Fibroblast of villous mesenchyme (primary cell): ENCODE results near the gene RBP3. TPM values are rescaled to one million over a fixed set of nuclear protein-coding genes. Genes with fewer than 3 reads are reported as not detected.

Experiments
- DNase-seq: peaks from one replicate; pipeline ENCODE4 v3.0.0-alpha.2; 2010; ENCODE audit warnings: low read depth
- H3K4me3 ChIP-seq: 2 replicates; pipeline ENCODE4 v1.5.1; 2011; ENCODE audit warnings: low read depth, mild to moderate bottlenecking, low read length
- CTCF ChIP-seq: IDR thresholded peaks from 2 replicates; pipeline ENCODE4 v1.5.1; 2012; ENCODE audit warnings: low read depth, mild to moderate bottlenecking, low read length; ENCODE audit not compliant: insufficient read depth
- total RNA-seq: library from RNA; depleted of rRNA; stranded (reverse); fragments of >200 nt; gene quantifications from 2 replicates; pipeline ENCODE4 v1.2.3, GENCODE V29; 2012

The RBP3 gene
- total RNA-seq, 1 donor = not detected

DNA sequence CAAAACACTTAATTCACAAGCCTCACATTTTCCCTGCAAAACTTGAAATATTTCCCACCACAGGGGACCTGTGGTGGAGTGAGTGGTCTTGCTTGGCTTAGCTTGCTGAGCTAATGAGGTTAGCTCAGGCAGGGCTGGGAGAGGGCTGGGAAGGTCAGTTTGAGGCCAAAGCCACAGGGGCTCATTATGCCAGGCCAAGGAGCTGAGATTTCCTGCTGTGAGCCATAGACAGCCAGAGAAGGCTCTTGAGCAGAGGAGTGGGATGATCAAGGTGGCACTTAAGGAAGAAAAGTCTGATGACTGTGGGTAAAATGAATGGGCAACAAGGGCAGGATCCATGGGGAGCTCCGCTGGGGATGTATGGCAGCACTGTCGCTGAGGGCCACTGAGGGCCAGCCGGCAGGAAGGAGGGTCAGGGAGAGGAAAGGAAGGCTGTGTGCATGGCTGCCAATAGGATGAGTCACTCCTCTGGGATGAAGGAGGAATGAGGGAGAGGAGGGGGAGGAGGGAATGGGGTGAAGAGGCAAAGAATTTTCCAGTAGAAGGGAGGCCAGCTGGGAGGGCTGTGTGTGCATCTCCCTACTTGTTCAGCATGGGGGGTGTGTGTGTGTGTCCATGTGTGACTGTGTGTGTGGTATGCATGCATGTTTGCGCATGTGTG, 54.6 kb downstream of the RBP3 start:
- no peak overlapping the region for H3K4me3 ChIP-seq
- no peak for TF ChIP-seq CTCF
- DNase-seq = peak; percentile 87

- DNase-seq = peak; percentile 32
- TF ChIP-seq CTCF = no peak
- no peak overlapping the region for H3K4me3 ChIP-seq
Observed at GRCh38 chr10:47403446-47404318, 55.5 kb downstream of the RBP3 start.

GRCh38 chr10:47404446-47404845, 56.3 kb downstream of the RBP3 start:
- DNase-seq = no peak
- no peak for TF ChIP-seq CTCF
- no peak overlapping the region for H3K4me3 ChIP-seq

GRCh38 chr10:47404937-47405336, 56.8 kb downstream of the RBP3 start:
- H3K4me3 ChIP-seq = no peak overlapping the region

GRCh38 chr10:47405857-47406547, 57.8 kb downstream of the RBP3 start:
- no peak for DNase-seq
- H3K4me3 ChIP-seq = no peak overlapping the region
- TF ChIP-seq CTCF = no peak

More at GRCh38 chr10:47404937-47405336, 56.8 kb downstream of the RBP3 start:
- DNase-seq = no peak
- TF ChIP-seq CTCF = no peak

- H3K4me3 ChIP-seq = no peak overlapping the region
- DNase-seq = no peak
- no peak for TF ChIP-seq CTCF
Observed at GRCh38 chr10:47406548-47406869, 58.3 kb downstream of the RBP3 start.
